ENCODE measurements around the gene TIMP2. TPM values are rescaled to one million over a fixed set of nuclear protein-coding genes. Genes with fewer than 3 reads are reported as not detected.
"Not testable (repeated sequence)": the region's sequence is repeated elsewhere in the genome, so short reads cannot be mapped to it uniquely, and the experiment has no call there.

The TIMP2 gene
- polyA plus RNA-seq, 4 donors, result 141 to 719 (median 191) TPM

DNA sequence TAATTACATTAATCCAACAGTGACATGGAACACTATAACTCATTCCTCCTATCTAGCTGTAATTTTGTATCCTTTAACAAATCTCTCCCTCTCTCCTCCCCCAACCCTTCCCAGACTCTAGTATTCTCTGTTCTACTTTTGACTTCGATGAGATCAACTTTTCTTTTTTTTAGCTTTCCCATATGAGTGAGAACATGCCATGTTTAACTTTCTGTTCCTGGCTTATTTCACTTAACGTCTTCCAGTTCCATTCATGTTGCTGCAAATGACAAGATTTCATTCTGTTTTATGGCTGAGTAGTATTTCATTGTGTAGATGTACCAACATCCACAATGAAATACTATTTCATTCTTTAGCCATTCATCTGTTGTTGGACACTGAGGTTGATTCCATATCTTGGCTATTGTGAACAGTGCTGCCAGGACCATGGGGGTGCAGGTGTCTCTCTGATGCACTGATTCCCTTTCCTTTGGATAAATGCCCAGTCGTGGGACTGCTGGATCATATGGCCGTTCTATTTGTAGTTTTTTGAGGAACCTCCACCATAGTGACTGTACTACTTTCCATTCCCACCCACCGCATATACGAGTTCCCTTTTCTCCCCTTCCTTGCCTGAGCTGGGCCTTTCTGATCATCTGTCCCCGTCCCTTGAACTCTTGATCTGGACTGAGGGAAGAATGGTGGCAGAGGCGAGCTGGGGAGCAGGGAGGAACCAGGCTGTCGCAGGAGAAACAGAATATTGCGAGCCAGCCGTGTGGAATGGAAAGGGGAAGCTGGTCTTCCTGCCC is 14.5 kb downstream of the TIMP2 start:
- no peak for DNase-seq (ENCODE audit: low read depth in 4 of 4, low spot score in 3 of 4)

DNA sequence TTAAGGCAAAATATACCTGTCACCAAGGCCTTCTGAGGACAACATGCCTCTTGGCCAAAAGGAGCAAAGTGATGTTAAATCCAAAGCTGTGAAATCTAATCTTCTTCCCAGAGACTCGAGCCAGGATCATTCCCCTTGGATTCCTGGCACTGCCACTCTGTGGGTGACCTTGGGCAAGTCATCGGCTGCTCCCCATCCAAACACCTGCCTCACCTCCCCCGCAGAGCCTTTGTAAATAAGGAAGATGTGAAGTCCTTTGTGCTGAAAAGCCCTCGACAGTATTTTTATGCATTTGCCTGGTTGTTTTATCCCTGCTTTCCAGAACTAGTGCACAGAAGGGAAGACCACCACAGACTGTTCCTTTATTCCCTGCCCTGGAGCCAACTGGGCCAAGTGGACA is 16.8 kb downstream of the TIMP2 start:
- DNase-seq (ENCODE audit: low read depth in 4 of 4, low spot score in 3 of 4), result no peak

DNA sequence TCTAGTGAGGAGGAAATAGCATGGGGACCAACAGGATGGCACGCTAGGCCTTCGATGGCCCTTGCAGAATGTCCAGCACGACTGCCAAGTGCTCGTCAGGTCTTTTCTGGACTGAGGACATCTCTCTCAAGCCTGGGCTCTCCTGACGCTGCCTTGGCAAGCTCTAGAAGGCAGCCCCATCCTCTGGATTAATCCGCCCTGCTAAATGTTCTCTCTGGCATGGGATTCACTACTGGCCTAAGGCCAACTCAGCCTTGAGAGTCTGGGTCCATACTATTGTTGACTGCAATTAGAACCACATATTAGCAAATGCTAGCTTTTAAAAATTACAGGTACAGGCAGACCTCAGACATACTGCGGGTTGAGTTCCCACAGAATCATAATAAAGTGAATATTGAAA is 19.6 kb downstream of the TIMP2 start:
- DNase-seq (ENCODE audit: low read depth in 4 of 4, low spot score in 3 of 4), result no peak

DNA sequence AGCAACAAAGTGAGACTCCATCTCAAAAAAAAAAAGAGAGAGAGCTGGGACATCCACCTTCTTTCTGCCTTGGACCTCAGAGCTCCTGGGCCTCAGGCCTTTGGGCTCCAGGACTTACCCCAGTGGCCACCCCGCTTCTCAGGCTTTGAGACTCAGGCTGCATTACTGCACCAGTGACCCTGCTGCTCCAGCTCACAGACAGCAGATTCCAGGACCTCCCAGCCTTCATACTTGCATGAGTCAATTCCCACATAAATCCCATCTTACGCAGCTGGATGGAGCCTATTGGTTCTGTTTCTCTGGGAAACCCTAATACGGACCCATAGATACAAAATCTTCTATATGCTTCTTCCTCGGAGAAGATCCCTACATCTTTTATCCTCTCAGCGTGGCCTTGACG is 20.1 kb downstream of the TIMP2 start:
- DNase-seq (ENCODE audit: low read depth in 4 of 4, low spot score in 3 of 4), result no peak

DNA sequence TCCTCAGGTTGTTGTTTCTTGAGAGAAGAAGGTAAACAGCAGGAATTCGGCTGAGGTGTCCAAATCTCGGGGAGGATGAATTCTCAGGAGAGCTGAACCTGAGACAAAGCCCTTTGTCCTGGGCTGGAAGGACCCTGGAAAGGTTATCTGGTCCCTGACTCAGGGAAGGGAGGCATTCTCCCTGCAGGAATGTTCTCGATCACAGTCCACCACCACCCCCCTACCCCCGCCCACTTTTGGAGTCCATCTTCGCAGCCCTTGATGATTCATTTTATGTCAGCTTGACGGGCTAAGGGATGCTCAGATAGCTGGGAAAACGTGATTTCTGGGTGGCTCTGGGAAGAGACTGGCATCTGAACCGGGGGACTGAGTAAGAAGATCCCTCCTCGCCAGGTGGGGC is 20.8 kb downstream of the TIMP2 start:
- no peak for DNase-seq (ENCODE audit: low read depth in 4 of 4, low spot score in 3 of 4)

DNA sequence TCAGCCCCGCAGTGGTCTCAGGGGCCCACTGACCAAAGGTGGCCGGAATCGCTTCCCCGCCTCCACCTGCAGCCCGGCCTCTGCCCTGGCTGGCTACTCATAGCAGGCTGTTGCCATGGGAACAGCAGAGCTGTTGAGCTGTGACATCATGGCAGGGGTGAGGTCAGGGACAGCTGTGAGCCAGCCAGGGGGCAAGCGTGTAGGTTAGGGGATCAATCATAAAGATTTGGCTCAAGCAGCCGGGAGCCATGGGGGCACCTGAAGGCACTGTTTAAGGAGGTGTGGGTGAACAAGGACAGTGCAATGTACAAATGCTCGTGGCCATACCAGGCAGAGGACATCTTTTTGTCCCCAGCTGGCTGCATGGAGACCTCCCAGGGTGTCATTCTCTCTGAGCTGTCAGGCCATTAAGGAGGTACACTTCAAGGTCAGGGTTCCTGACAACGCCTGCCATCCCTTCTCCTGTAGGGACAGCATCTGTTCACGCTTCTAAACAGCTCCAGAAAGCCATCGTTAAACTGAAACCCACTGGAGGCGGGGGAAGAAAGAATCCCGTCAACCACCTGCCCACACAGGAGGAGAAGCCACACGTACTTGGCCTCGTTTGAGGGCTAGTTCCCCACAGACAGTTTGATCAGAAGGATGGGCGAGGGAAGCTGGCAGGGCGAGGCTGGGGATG is 21.9 kb downstream of the TIMP2 start, which contains the start of gene CEP295NL:
Gene CEP295NL, minus strand, starts transcription at position 101 of the 679 bp plus-strand sequence. CDS start 1,373 bp downstream, outside the sequence.
- DNase-seq (ENCODE audit: low read depth in 4 of 4, low spot score in 3 of 4), result peak in 2 of 4 donors; percentile 67 to 68

DNA sequence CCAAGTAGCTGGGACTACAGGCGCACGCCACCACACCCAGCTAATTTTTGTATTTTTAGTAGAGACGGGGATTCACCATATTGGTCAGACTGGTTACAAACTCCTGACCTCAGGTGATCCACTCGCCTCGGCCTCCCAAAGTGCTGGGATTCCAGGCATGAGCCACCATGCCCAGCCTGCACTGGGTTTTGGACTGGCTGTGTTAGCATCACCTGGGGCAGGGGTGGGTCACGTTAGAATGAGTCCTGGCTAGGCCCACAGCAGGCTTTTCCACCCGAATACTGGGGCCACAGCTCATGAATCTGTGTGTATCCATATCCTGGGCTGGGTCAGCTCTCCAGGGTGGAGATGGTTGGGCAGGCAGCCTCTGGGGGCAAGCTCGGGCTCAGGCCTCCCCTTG is 23.0 kb downstream of the TIMP2 start:
- DNase-seq (ENCODE audit: low read depth in 4 of 4, low spot score in 3 of 4), result not testable (repeated sequence)

DNA sequence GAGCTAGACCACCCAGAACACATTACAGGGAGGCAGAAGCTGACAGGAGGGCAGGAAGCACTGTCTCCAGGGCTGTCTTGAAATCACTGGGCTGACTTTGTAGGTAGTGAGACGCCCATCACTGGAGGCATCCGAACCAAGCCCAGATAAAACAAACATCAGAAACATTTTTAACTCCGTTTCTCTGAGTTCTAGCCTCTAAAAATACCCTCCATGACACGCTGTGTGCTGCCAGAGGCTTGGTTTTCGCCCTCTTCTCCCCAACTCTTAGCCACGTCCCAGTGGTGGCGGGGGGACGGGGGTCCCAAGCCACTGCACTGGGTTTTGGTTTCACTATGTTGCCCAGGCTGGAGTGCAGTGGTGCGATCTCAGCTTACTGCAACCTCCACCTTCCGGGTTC is 23.4 kb downstream of the TIMP2 start:
- no peak for DNase-seq (ENCODE audit: low read depth in 4 of 4, low spot score in 3 of 4)

DNA sequence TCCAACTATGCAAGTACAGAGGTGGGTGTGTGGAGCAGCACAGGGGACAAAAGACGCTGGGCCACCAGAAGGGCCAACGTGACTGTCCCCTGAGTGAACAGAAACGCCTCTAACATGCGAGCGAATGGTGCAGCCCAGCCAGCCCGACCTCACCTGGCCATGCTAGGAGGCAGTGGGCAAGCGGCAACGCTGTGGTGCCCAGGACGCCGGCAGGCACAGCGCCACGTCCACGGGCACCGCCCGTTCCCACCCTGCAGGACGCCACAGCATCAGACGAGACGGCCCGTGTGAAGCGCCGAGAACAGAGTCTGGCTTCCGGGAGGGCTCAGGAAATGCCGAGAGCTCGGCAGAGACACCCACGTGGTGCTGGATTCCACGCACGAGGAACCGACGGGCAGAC is 24.4 kb downstream of the TIMP2 start:
- no peak for DNase-seq (ENCODE audit: low read depth in 4 of 4, low spot score in 3 of 4)

DNA sequence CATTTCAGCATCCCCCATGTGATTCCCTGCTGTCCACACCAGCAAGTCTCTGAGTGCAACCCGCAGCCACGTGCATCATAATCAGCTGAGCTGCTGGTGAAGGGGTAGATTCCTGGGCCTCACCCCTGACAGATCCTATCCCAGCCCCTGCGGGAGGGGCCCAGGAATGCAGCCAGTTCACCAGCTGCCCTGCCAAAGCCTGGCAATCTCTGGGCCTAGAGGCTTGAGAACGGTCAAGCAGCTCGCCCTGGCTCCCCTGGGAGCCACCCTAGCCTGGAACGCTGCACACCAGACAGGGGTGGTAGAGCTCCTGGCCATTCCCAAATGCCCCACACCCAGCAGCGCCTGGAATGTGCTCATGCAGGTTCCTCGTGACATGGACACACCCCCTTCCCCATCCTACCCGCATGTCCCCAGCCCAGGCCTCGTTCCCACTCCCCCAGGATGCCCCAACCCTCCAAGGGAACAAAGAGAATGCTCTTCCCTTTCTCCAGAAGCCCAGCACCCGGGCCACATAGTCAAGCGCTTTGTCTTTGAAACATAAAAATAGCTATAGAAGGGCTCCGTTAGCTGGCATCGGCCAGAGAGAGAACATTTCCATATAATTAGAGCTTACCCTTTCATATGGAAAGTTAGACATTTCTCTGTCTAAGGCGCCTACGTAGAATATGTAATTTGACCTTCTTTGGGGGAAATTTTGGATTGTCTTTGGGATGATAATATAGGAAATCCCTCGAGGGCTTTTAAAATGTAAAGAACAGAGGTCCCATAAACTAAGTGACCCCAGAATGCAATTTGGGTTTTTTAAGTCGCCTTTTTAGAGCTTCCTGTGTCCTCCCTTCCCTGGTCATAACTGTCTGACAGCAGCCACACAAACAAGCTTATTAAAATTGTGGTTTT is 25.6 kb downstream of the TIMP2 start:
- no peak for DNase-seq (ENCODE audit: low read depth in 4 of 4, low spot score in 3 of 4)

DNA sequence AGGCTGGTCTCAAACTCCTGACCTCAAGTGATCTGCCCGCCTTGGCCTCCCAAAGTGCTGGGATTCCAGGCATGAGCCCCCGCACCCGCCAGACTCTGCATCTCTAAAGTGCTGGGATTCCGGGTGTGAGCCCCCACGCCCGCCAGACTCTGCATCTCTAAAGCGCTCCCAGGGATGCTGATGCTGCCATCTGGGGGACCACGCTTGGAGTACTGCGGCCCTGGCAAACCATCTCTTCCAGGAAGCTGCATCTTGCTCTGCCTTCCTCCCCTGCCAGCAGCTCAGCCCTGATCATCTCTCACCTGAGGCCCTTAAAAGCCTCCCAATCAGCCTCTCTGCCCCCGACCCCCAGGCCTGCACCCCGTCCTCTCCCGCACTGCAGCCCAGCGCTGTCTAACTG is 26.2 kb downstream of the TIMP2 start:
- DNase-seq (ENCODE audit: low read depth in 4 of 4, low spot score in 3 of 4), result no peak

DNA sequence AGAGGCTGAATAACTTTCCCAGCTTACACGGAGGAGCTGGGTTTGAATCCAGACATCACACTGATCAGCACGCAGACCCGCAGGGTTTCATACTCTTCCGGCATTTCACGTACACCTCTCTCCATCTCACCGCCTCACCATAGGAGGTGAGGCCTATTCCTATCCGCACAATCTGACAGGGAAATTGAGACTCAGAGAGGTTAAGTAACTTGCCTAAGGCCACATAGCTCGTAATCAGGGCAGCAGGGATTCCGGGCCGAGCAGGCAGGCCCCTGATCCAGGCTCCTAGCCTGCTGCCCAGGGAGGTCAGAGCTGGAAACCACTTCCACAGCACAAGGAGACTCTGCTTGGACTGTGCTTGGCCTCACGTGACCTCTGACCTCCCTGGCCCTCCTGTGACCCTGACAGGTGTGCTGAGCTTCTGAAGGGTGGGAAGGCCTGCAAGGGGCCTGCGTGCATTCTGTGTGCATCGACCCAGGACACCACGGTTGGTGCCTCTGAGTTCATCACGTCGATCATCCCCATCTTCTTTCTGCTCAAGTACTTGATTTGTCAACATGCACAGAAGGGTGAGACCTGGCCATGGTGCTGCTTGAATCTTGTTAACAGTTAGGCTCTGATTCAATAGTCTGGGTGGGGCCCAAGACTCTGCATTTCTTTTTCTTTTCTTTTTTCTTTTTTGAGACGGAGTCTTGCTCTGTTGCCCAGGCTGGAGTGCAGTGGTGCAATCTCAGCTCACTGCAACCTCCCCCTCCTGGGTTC is 26.9 kb downstream of the TIMP2 start:
- DNase-seq (ENCODE audit: low read depth in 4 of 4, low spot score in 3 of 4), result no peak

DNA sequence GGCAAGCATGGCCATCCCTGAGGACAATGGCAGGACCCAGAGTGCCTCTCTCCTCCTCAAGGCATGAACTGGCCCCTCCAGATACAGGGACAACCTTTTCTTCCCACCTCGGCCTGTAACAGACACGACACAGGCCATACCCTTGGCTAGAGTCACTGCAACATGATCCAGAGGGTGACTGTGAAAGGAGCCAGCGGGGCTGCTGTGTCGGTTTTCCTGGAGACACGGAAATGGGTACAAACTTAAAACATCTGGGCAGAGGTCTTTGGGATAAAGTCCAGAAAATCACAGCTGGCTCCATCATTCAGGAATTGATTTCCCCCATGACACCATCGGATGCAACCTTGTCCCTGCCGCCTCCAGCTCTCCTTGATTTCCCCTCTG is 27.5 kb downstream of the TIMP2 start:
- no peak for DNase-seq (ENCODE audit: low read depth in 4 of 4, low spot score in 3 of 4)

DNA sequence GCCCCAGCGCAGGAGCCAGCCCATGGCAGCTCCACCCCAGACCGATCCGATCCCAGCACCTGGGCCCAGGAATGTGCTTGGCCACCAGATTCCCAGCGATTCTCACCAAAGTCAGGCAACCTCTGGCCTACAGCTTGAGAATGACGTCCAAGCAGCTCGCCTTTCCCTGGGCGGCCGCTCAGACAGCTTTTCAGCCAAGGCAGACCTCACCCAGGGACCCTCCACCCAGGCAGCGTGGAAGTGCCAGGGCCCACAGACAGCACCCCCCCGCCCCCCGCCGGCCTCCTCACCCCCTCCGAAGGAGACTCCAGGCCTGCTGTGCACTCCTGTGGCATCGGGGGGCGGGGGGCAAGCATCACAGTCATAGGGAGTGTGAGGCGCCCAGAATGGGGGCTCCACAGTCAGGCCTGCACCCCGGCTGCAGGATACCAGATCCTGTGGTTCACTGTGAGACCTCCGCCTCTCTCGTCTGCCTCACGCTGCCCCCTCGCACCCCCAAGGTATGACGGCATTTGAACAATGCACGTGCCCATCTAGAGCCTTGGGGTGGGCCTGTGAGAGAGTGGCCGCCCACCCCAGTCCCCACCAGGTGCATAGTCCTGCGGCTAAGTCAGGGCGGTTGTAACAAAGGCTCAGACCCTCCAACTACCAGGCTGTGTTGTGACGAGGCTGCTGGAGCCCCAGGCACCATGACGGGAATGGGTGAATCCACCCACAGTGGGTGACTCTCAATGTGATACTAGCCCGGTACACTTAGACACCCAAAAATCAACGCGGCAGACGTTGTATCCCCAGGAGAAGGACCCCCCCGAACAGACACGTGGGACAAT is 28.1 kb downstream of the TIMP2 start:
- no peak for DNase-seq (ENCODE audit: low read depth in 4 of 4, low spot score in 3 of 4)

DNA sequence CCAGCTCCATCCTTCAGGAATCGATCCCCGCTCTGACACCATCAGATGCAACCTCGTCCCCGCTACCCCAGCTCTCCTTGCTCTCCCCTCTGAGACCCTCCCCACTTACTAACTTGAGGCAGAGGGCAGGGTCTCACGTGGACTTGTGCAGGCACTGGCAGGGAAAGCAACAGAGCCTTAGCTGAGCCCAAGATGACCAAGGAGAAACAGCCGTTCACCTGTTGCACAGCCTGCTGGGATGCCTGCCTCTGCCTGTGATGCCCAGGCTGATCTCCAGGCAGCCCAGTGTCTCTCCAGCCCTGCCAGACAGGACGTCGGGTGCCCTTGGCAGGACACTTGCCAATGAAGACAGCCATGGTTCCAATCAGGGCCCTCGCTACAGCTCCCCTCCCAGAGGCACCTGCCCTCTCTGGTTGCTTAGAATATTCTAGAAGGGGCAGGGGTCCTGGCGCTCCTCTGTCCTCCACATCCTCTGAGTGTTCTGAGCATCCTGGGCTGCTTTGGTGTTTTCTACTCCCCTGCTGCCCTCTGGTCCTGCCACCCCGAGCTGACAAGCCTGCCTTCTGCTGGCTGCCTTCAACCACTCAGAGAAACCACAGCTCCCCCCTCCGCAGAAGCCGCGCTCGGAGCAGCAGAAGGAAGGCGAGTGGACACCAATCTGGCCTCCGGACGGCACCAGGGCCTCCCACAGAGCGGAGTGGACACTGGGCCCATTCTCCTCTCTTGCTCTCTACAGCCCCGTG is 28.9 kb downstream of the TIMP2 start:
- no peak for DNase-seq (ENCODE audit: low read depth in 4 of 4, low spot score in 3 of 4)

DNA sequence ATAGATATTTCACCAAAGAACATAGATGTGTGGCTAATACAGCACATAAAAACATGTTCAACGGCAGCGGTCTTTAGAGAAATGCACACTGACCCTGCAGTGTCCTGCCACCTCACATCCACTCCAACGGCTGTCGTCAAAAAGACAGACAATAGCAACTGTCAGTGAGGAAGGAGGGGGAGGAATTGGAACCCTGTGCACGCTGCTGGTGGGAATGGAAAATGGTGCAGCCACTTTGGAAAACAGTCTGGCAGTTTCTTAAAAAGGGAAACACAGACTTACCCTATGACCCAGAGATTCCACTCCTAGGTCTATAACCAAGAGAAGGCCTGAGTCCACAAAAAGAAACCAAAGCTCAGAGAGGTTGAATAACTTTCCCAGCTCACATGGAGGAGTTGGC is 29.9 kb downstream of the TIMP2 start:
- no peak for DNase-seq (ENCODE audit: low read depth in 4 of 4, low spot score in 3 of 4)

DNA sequence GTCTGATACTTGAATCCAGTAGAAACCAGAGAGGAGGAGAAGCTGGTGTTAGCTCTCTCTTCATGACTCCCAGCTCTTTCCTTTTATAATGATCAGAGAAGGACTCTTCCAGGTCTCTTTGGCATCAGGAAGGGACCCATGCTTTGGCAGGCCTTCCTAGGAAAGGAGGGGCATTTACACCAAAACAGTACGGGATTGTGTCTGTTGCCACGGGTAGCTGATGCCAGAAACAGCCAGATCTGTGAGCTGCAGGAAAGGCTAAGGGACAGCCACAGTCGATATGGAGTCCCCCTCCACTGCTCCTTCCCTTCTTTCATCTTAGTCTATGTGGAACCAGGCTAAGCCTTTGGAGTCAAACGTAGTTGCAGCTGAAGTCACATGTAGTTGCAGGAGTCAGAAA is 31.5 kb downstream of the TIMP2 start:
- no peak for DNase-seq (ENCODE audit: low read depth in 4 of 4, low spot score in 3 of 4)

DNA sequence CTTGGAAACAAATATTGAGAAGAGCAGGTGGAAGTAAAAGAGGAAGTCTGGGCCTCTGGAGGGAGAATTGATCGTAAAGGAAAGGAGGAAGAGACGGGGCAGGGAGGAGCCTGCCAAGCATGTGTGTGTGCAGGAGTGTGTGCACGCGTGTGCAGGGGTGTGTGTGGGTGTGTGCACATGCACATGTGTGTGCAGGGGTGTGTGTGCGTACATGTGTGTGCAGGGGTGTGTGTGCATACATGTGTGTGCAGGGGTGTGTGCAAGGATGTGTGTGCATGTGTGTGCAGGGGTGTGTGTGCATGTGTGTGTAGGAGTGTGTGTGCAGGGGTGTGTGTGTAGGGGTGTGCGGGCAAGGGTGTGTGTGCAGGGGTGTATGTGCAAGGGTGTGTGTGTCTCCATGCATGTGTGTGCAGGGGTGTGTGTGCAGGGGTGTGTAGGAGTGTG is 32.2 kb downstream of the TIMP2 start:
- DNase-seq (ENCODE audit: low read depth in 4 of 4, low spot score in 3 of 4), result no peak

DNA sequence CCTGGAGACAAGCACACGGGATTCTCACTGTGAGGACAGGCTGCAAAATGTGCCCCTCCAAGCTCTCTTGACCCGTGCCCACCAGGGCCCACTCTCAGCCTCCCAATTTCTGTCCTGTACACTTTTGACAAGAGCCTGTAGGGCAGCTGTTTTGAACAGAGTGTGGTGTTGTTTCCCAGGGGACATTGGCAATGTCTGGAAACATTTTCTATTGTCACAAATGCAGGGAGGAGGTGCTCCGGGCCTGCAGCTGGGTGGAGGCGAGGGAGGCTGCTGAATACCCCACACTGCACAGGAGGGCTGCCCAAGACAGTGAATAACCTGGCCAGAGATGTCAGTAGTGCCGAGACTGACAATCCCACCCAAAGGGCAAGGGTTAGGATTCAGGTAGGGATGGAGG is 32.7 kb downstream of the TIMP2 start:
- DNase-seq (ENCODE audit: low read depth in 4 of 4, low spot score in 3 of 4), result no peak
